ENCODE results near the gene SCML1. TPM values are rescaled to one million over a fixed set of nuclear protein-coding genes. Genes with fewer than 3 reads are reported as not detected.

Gene SCML1
- polyA plus RNA-seq, 1 donor (not counting 4 experiments of a cell fraction or from before 2014, with no cell fraction given), result 19.9 TPM

DNA sequence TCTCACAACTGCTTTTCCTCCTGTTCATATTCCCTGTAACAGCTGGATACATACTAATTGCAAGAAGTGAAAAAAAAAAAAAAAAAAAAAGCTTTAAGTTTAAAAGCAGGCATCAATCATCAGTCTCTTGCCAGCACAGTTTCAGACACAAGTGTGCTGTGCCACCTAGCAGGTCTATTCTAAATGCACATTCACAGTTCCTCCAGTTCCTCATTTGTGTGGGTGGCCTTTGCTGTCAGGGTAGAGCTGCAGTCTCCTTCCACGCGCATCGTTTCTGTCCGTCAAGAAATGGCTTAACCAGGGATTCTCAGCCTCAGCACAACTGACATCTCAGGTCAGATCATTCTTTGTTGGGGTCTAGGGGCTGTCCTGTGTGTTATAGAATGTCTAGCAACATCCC lies 61.6 kb downstream of the SCML1 start:
- Histone ChIP-seq H3K9ac (ENCODE audit: control insufficient read depth, extremely low read depth, insufficient read depth, low read length) (no peak overlapping the region), H3K79me2 (ENCODE audit: control insufficient read depth, insufficient read depth, low read length) (no peaks in the 10 kb centered on the region), H3K9me1 (ENCODE audit: control insufficient read depth, extremely low read depth, insufficient read depth, low read length) (no peaks in the 10 kb centered on the region), H3K4me1 (ENCODE audit: control insufficient read depth, extremely low read depth, insufficient read depth, low read length) (no peaks in the 10 kb centered on the region), H3K4me3 (ENCODE audit: control insufficient read depth in 2 of 3, extremely low read depth in 1 of 3, insufficient read depth in 2 of 3, low read depth in 1 of 3, low read length in 3 of 3) (no peak overlapping the region), H2AFZ (ENCODE audit: control insufficient read depth, low read length) (no peak overlapping the region), H3K4me2 (ENCODE audit: control insufficient read depth, extremely low read depth, insufficient read depth, low read depth, low read length) (no peak overlapping the region), H4K20me1 (ENCODE audit: control insufficient read depth, extremely low read depth, insufficient read depth, low read length) (no peaks in the 10 kb centered on the region), H3K36me3 (ENCODE audit: control insufficient read depth in 2 of 2, extremely low read depth in 1 of 2, insufficient read depth in 2 of 2, low read length in 2 of 2) (no peaks in the 10 kb centered on the region), H3K27ac (ENCODE audit: control insufficient read depth, insufficient read depth, low read length) (no peak overlapping the region), H3K9me3 (ENCODE audit: control insufficient read depth, low read depth, low read length) (peaks cover 2% of the 10 kb centered on the region), H3K27me3 (ENCODE audit: control insufficient read depth, extremely low read depth, insufficient read depth, low read length) (no peaks in the 10 kb centered on the region)
- TF ChIP-seq, protein P1, sequence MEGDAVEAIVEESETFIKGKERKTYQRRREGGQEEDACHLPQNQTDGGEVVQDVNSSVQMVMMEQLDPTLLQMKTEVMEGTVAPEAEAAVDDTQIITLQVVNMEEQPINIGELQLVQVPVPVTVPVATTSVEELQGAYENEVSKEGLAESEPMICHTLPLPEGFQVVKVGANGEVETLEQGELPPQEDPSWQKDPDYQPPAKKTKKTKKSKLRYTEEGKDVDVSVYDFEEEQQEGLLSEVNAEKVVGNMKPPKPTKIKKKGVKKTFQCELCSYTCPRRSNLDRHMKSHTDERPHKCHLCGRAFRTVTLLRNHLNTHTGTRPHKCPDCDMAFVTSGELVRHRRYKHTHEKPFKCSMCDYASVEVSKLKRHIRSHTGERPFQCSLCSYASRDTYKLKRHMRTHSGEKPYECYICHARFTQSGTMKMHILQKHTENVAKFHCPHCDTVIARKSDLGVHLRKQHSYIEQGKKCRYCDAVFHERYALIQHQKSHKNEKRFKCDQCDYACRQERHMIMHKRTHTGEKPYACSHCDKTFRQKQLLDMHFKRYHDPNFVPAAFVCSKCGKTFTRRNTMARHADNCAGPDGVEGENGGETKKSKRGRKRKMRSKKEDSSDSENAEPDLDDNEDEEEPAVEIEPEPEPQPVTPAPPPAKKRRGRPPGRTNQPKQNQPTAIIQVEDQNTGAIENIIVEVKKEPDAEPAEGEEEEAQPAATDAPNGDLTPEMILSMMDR (optimal IDR thresholded peaks at IDR 0.05 in 1 of 3, IDR thresholded peaks at IDR 0.05 in 1 of 3, conservative IDR thresholded peaks at IDR 0.05 in 1 of 3; ENCODE audit: extremely low read depth in 1 of 3, insufficient read depth in 2 of 3, low read length in 3 of 3), result no peak
- TF ChIP-seq EZH2 (IDR thresholded peaks at IDR 0.05; ENCODE audit: low read length), result no peak
- dilution Hi-C loops (cut with MboI; ENCODE audit: extremely low pct_ligation_motif_present, low sequenced_read_pairs), result no loop called here
- DNase-seq (ENCODE audit: low read depth, low spot score) (no peak), FAIRE-seq (no peak)

DNA sequence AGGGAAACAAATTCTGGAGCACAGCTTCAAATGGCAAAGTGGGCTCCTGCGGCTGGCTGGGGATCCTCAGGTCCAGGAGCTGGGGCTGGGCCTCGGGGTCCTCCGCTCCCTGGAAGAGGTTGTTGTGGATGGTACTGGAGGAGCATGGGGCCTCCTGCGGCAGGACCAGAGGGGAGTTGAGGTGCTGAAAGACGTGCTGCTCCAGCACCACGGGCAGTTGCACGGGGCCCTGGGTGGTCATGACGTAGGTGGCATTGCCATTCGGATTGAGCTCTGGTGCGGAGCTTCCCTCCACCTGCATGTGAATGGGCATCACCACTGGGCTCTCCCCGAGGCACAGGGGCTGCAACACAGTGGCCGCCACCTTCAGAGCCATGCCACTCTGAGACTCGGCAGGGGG lies 64.1 kb downstream of the SCML1 start:
- Histone ChIP-seq H3K27ac (ENCODE audit: control insufficient read depth, insufficient read depth, low read length) (no peak overlapping the region), H3K4me1 (ENCODE audit: control insufficient read depth, extremely low read depth, insufficient read depth, low read length) (no peaks in the 10 kb centered on the region), H3K36me3 (ENCODE audit: control insufficient read depth in 2 of 2, extremely low read depth in 1 of 2, insufficient read depth in 2 of 2, low read length in 2 of 2) (no peaks in the 10 kb centered on the region), H3K9ac (ENCODE audit: control insufficient read depth, extremely low read depth, insufficient read depth, low read length) (no peak overlapping the region), H3K9me3 (ENCODE audit: control insufficient read depth, low read depth, low read length) (peaks cover 2% of the 10 kb centered on the region), H2AFZ (ENCODE audit: control insufficient read depth, low read length) (no peak overlapping the region), H3K9me1 (ENCODE audit: control insufficient read depth, extremely low read depth, insufficient read depth, low read length) (no peaks in the 10 kb centered on the region), H3K79me2 (ENCODE audit: control insufficient read depth, insufficient read depth, low read length) (no peaks in the 10 kb centered on the region), H3K27me3 (ENCODE audit: control insufficient read depth, extremely low read depth, insufficient read depth, low read length) (no peaks in the 10 kb centered on the region), H3K4me3 (ENCODE audit: control insufficient read depth in 2 of 3, extremely low read depth in 1 of 3, insufficient read depth in 2 of 3, low read depth in 1 of 3, low read length in 3 of 3) (no peak overlapping the region), H3K4me2 (ENCODE audit: control insufficient read depth, extremely low read depth, insufficient read depth, low read depth, low read length) (no peak overlapping the region), H4K20me1 (ENCODE audit: control insufficient read depth, extremely low read depth, insufficient read depth, low read length) (no peaks in the 10 kb centered on the region)
- no peak for TF ChIP-seq EZH2 (IDR thresholded peaks at IDR 0.05; ENCODE audit: low read length)
- TF ChIP-seq, protein P1 (optimal IDR thresholded peaks at IDR 0.05 in 1 of 3, IDR thresholded peaks at IDR 0.05 in 1 of 3, conservative IDR thresholded peaks at IDR 0.05 in 1 of 3; ENCODE audit: extremely low read depth in 1 of 3, insufficient read depth in 2 of 3, low read length in 3 of 3), result no peak
- FAIRE-seq (no peak), DNase-seq (ENCODE audit: low read depth, low spot score) (no peak)
- dilution Hi-C loops (cut with MboI; ENCODE audit: extremely low pct_ligation_motif_present, low sequenced_read_pairs), result no loop called here
